ENCODE data around the gene ANG. TPM values are rescaled to one million over a fixed set of nuclear protein-coding genes. Genes with fewer than 3 reads are reported as not detected.
"Not testable (repeated sequence)": the region's sequence is repeated elsewhere in the genome, so short reads cannot be mapped to it uniquely, and the experiment has no call there.

Gene ANG
- under 1 TPM in 1 of 2 experiments, not detected in 1; 0.70 TPM for total RNA-seq
- polyA plus RNA-seq = under 1 TPM in 2 of 3 donors, not detected in 1; 0.17 to 0.34 TPM
- 0 to 0.57 (median 0.08) reads per million in 6 experiments for total RNA-seq

DNA sequence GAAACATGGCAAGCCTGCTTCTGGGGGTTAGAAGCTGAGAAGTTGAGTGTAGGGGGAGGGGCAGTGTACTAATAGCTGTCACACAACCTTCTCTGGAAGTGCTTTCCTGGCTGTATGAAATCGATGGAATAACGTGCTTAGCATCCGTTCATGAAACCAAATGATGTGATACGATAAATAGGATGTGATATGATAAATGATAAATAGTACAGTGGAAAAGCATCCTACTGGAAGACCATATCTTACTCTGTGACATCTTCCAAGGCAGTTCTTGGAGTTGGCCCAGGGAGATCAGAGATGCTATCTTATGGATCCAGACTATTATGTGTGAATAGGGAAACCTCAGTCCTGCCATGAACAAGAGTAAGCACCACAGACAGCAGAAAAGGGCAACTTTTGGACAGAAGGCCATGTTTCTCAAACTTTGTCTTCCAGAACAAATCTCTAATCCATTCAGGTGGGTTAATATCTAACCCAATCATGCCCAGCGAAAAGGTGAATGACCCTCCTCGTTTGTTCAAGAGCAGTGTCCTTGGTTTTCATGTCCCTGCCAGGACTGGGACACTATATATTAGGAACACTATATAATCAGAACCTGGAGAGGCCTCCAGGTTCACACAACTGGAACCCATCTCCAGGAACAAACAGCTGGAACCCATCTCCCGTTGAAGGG is at the start of gene ANG:
ANG (plus strand) TSS at position 598 of the 673 bp plus-strand sequence. CDS start 4,801 bp downstream, outside the sequence.
- Mint-ChIP-seq H3K27me3 (peaks cover 0 to 6% (median 2%) of the 10 kb centered on the region in 5 donors), H3K9me3 (no peaks in the 10 kb centered on the region), H3K4me3 (no peak within 1 kb of the TSS), H3K27ac (no peak within 1 kb of the TSS), H3K36me3 (no peaks in the 10 kb centered on the region), H3K4me1 (peaks cover 5 to 16% (median 13%) of the 10 kb centered on the region in 4 donors)
- DNase-seq (no peak), ATAC-seq (no peak)
- POLR2A ChIA-PET = interaction anchor here (0.7 kb wide), 1 partner anchor 219 kb away, joined by 3 read pairs; no protein-coding TSS in a partner anchor

GRCh38 chr14:20641591-20641990 is 47.0 kb upstream of the ANG start, which contains the start of gene OR6S1:
TSS of gene OR6S1 (minus strand) at chr14:20641691. CDS start at chr14:20641691, 0 bp downstream.
- POLR2A ChIA-PET = no interaction called here
- Mint-ChIP-seq H3K4me3 (no peak within 1 kb of the TSS), H3K9me3 (no peaks in the 10 kb centered on the region), H3K27me3 (peaks cover 6 to 32% (median 23%) of the 10 kb centered on the region in 5 donors), H3K36me3 (no peaks in the 10 kb centered on the region), H3K27ac (no peak within 1 kb of the TSS), H3K4me1 (no peaks in the 10 kb centered on the region)
- ATAC-seq (no peak), DNase-seq (no peak)

GRCh38 chr14:20642182-20642581 is 46.4 kb upstream of the ANG start:
- Mint-ChIP-seq H3K4me1 (no peaks in the 10 kb centered on the region), H3K27me3 (peaks cover 6 to 32% (median 23%) of the 10 kb centered on the region in 5 donors), H3K9me3 (no peaks in the 10 kb centered on the region), H3K4me3 (no peak overlapping the region), H3K36me3 (no peaks in the 10 kb centered on the region), H3K27ac (no peak overlapping the region)
- DNase-seq (no peak), ATAC-seq (no peak)
- POLR2A ChIA-PET = no interaction called here

GRCh38 chr14:20642755-20643154 is 45.8 kb upstream of the ANG start:
- H3K4me1 Mint-ChIP-seq, POLR2A ChIA-PET, DNase-seq, ATAC-seq, H3K27ac Mint-ChIP-seq, H3K9me3 Mint-ChIP-seq, H3K4me3 Mint-ChIP-seq, H3K36me3 Mint-ChIP-seq: not testable (repeated sequence)
- H3K27me3 Mint-ChIP-seq = peaks cover 6 to 32% (median 23%) of the 10 kb centered on the region in 5 donors

DNA sequence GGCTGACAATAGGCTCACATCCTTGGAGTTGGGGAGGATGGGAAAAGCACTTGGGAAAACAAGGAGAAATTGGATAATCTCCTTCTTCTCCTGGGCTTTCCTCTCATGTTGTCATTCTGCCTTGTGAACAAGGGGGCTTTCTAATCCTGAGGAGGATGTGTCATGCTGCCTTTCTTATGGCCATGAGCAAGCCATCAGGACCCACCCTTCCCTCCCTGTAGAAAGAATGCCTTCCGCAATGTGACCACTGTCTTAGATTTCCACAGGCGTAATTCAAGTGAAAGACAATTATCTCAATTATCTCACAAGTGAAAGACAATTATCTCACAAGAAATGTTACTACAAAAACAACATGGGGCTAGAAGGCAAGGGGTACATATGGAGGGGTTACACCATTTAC is 44.0 kb upstream of the ANG start:
- H3K27ac Mint-ChIP-seq = no peak overlapping the region
- H3K9me3 Mint-ChIP-seq = no peaks in the 10 kb centered on the region
- H3K4me1 Mint-ChIP-seq = no peaks in the 10 kb centered on the region
- ATAC-seq = no peak
- no peak overlapping the region for H3K4me3 Mint-ChIP-seq
- POLR2A ChIA-PET = no interaction called here
- no peaks in the 10 kb centered on the region for H3K36me3 Mint-ChIP-seq
- peaks cover 13 to 37% (median 28%) of the 10 kb centered on the region in 5 donors for H3K27me3 Mint-ChIP-seq
- no peak for DNase-seq

GRCh38 chr14:20645481-20645880 is 43.1 kb upstream of the ANG start:
- Mint-ChIP-seq H3K36me3 (no peaks in the 10 kb centered on the region), H3K27ac (peak overlapping the region in 1 of 10 donors; percentile 46), H3K4me3 (no peak overlapping the region), H3K9me3 (no peaks in the 10 kb centered on the region), H3K4me1 (no peaks in the 10 kb centered on the region), H3K27me3 (peaks cover 13 to 40% (median 30%) of the 10 kb centered on the region in 5 donors)
- ATAC-seq = no peak
- DNase-seq = no peak
- POLR2A ChIA-PET = no interaction called here

DNA sequence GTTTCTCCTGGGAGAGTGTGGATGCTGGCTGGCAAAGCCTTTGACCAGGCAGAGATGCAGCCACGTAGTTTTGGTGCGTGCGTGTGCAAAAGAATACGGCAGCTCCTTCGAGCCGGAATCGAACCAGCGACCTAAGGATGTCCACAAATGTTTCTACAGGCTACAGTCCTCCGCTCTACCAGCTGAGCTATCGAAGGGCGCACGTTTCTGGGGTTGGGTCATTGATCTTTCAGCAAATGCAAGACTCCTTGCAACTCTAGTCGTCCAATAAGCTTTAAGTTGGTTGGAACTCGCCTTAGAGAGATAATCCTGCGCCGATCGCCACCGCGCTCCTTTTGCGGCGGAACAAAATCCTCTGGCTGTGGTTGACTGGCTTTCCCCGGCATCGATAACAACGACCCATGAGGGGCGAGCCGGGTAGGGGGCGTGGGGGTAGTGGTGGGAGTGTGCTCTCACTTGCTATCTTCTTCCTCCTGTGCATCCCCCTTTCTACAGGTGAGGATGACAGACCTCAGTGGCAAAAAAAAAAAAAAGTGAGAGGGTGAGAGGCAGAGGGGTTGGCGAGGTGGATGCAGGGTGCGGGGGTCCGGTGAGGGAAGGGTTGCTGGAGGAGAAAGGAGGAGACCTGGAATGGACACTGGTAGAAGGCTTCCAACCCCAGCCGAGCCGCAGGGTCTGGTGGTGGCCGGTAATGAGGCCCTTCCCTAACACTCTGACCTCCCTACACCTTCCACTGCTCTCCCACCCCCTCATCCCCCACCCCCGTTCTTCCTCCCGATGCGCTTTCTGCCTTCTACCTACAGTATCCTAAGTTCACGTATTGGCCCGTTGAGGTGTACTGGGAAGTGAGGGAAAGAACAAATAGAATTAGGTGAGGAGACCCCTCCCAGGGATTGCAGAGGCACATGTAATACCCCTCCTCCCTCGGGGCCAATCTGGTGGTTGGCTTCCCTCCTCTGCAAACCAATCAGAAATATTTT is 35.3 kb upstream of the ANG start:
- Mint-ChIP-seq H3K27me3 (peaks cover 52 to 84% (median 57%) of the 10 kb centered on the region in 5 donors), H3K9me3 (no peaks in the 10 kb centered on the region), H3K27ac (peak overlapping the region in 1 of 10 donors; percentile 0), H3K4me1 (peaks cover 20 to 37% (median 24%) of the 10 kb centered on the region in 4 donors), H3K4me3 (peak overlapping the region; percentile 36 to 72 (median 63)), H3K36me3 (no peaks in the 10 kb centered on the region)
- peak; percentile 53 to 79 for ATAC-seq
- peak in 4 of 10 donors; percentile 18 to 52 (median 33) for DNase-seq
- POLR2A ChIA-PET = interaction anchor here (0.5 kb wide), 1 partner anchor 310 kb away, joined by 3 read pairs; no protein-coding TSS in a partner anchor

DNA sequence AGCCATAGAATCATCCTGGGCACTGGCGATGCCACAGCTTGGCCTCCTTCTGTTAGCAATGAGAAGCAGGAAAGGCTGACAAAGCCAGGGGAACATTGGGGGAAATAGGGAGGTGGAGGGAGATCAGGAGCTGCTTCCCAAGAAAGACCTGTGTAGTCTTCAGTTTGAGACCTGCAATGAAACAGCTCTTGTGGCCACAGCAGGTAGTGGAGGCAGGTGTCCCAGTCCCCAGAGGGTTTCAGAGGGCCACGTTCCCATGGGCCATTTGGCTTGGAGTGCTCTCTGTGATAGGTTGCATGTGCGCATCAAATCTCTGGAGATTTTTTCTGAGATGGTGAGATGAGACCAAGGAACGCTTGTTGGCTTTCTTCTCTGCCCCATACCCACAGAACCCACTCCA is 32.7 kb upstream of the ANG start:
- peaks cover 47 to 93% (median 58%) of the 10 kb centered on the region in 5 donors for H3K27me3 Mint-ChIP-seq
- ATAC-seq = no peak
- H3K9me3 Mint-ChIP-seq = no peaks in the 10 kb centered on the region
- no peak for DNase-seq
- peaks cover 21 to 37% (median 24%) of the 10 kb centered on the region in 4 donors for H3K4me1 Mint-ChIP-seq
- H3K4me3 Mint-ChIP-seq = no peak overlapping the region
- no peaks in the 10 kb centered on the region for H3K36me3 Mint-ChIP-seq
- H3K27ac Mint-ChIP-seq = no peak overlapping the region
- POLR2A ChIA-PET = no interaction called here

DNA sequence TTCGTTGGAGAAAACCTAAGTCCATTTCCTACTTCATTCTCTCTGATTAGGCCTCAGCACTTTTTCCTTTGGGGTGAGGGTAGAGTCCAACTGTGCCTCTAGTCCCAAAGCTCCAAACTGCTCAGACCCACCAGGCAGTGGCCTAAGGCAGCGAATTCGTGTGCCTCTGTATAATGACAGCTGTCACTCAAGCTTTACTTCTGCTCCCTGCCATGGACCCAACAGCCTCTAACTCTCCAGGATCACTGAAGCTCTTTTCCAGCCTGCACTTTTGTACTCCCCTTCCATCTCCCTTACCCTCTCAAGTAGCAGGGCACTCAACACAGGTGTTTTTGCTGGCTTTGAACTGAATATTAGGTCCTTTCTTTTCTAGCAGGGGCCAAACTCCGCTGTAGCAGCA is 32.3 kb upstream of the ANG start:
- no peaks in the 10 kb centered on the region for H3K9me3 Mint-ChIP-seq
- peak overlapping the region in 1 of 10 donors; percentile 4 for H3K4me3 Mint-ChIP-seq
- H3K4me1 Mint-ChIP-seq = peaks cover 21 to 37% (median 24%) of the 10 kb centered on the region in 4 donors
- H3K27ac Mint-ChIP-seq = peak overlapping the region in 1 of 10 donors; percentile 35
- H3K27me3 Mint-ChIP-seq = peaks cover 45 to 91% (median 58%) of the 10 kb centered on the region in 5 donors
- no peaks in the 10 kb centered on the region for H3K36me3 Mint-ChIP-seq
- POLR2A ChIA-PET = no interaction called here
- DNase-seq = no peak
- ATAC-seq = no peak

GRCh38 chr14:20657216-20658211 is 31.1 kb upstream of the ANG start:
- Mint-ChIP-seq H3K4me3 (peak overlapping the region in 1 of 10 donors; percentile 2), H3K9me3 (no peaks in the 10 kb centered on the region), H3K36me3 (no peaks in the 10 kb centered on the region), H3K27ac (peak overlapping the region in 4 of 10 donors; percentile 6 to 29 (median 17)), H3K4me1 (peaks cover 22 to 42% (median 33%) of the 10 kb centered on the region in 4 donors), H3K27me3 (peaks cover 37 to 79% (median 50%) of the 10 kb centered on the region in 5 donors)
- ATAC-seq (peak; percentile 63 to 68), DNase-seq (no peak)
- POLR2A ChIA-PET = interaction anchor here (1.1 to 1.6 kb wide), 2 partner anchors 24 to 26 kb away, joined by 3 to 5 read pairs; no protein-coding TSS in a partner anchor

GRCh38 chr14:20658246-20658645 is 30.3 kb upstream of the ANG start:
- H3K27me3 Mint-ChIP-seq = peaks cover 33 to 76% (median 45%) of the 10 kb centered on the region in 5 donors
- no peaks in the 10 kb centered on the region for H3K36me3 Mint-ChIP-seq
- H3K4me1 Mint-ChIP-seq = peaks cover 22 to 42% (median 33%) of the 10 kb centered on the region in 4 donors
- POLR2A ChIA-PET = interaction anchor here (1.1 to 1.6 kb wide), 2 partner anchors 24 to 25 kb away, joined by 3 to 5 read pairs; no protein-coding TSS in a partner anchor
- H3K27ac Mint-ChIP-seq = no peak overlapping the region
- no peak overlapping the region for H3K4me3 Mint-ChIP-seq
- H3K9me3 Mint-ChIP-seq = no peaks in the 10 kb centered on the region
- ATAC-seq (no peak), DNase-seq (no peak)

All from naive thymus-derived CD8-positive, alpha-beta T cell (primary cell).